PC-9 (cell line): ENCODE data around the gene LIN28B. TPM values are rescaled to one million over a fixed set of nuclear protein-coding genes. Genes with fewer than 3 reads are reported as not detected.
A peak's percentile ranks its signal among the peaks of the same experiment; 100 is the strongest.

Source experiments
- BruUV-seq: library from RNA; stranded (reverse); fragments of 400-500 nt; replicated peaks from 2 replicates; lab custom pipeline; 2021; lab: Mats Ljungman, UMichigan
- CTCF ChIA-PET: fragments of 300-600 bp; sonication (Branson Sonifier 250); formaldehyde crosslinking; loops from one replicate; lab custom pipeline; 2022; ENCODE audit warnings: antibody characterized with exemption; lab: Charles Lee
- POLR2A ChIA-PET: fragments of 300-600 bp; sonication (Branson Sonifier 250); formaldehyde crosslinking; loops from one replicate; lab custom pipeline; 2022; ENCODE audit warnings: antibody characterized with exemption; ENCODE audit not compliant: unreplicated experiment; lab: Charles Lee
- DNase-seq, 2 experiments: peaks; one replicate each; pipeline versions ENCODE4 v3.0.0 to v3.0.0-alpha.2; 2015 to 2022; ENCODE audit warnings: mixed read lengths in 1 of 2
- H2AFZ ChIP-seq: fragments of 200-600 bp; sonication (generic); 2 replicates; pipeline ENCODE4 v1.8.1; 2017; ENCODE audit warnings: antibody characterized with exemption
- H3F3A ChIP-seq: fragments of 200-600 bp; sonication (generic); 2 replicates; pipeline ENCODE4 v1.8.1; 2017; ENCODE audit warnings: antibody characterized with exemption, mild to moderate bottlenecking, low read depth; ENCODE audit not compliant: insufficient read depth
- H3K27ac ChIP-seq: fragments of 200-600 bp; sonication (generic); 2 replicates; pipeline ENCODE4 v1.6.1; 2016; ENCODE audit warnings: mixed run types
- H3K27me3 ChIP-seq: fragments of 200-600 bp; sonication (generic); 2 replicates; pipeline ENCODE4 v1.6.1; 2016; ENCODE audit warnings: low read depth, mixed run types; ENCODE audit not compliant: insufficient read depth
- H3K36me3 ChIP-seq: fragments of 200-600 bp; sonication (generic); 2 replicates; pipeline ENCODE4 v1.6.1; 2016; ENCODE audit warnings: low read depth, mixed run types
- H3K4me1 ChIP-seq: fragments of 200-600 bp; sonication (generic); replicated peaks from 2 replicates; pipeline ENCODE4 v1.6.1; 2016; ENCODE audit warnings: mixed run types; ENCODE audit not compliant: insufficient read depth
- H3K4me2 ChIP-seq: fragments of 200-600 bp; sonication (generic); 2 replicates; pipeline ENCODE4 v1.6.1; 2017; ENCODE audit warnings: mixed run types
- H3K4me3 ChIP-seq: fragments of 200-600 bp; sonication (generic); 2 replicates; pipeline ENCODE4 v1.6.1; 2016; ENCODE audit warnings: mixed run types
- H3K79me2 ChIP-seq: fragments of 200-600 bp; sonication (generic); 2 replicates; pipeline ENCODE4 v1.6.1; 2017; ENCODE audit warnings: low read depth, mixed run types
- H3K9me2 ChIP-seq: fragments of 200-600 bp; sonication (generic); 2 replicates; pipeline ENCODE4 v1.8.1; 2017; ENCODE audit warnings: mild to moderate bottlenecking; ENCODE audit not compliant: insufficient read depth
- H3K9me3 ChIP-seq: fragments of 200-600 bp; sonication (generic); 2 replicates; pipeline ENCODE4 v1.8.1; 2016; ENCODE audit warnings: low read depth; ENCODE audit not compliant: insufficient read depth
- H4K20me1 ChIP-seq: fragments of 200-600 bp; sonication (generic); 2 replicates; pipeline ENCODE4 v1.8.1; 2017; ENCODE audit not compliant: insufficient read depth
- EZH2 ChIP-seq: fragments of 200-600 bp; sonication (generic); IDR thresholded peaks from 2 replicates; pipeline ENCODE4 v1.8.0; 2017; ENCODE audit warnings: antibody characterized with exemption, low read depth
- intact Hi-C: fragments of 100-400 bp; cut with micrococcal nuclease; formaldehyde crosslinking; loops from one replicate; pipeline ENCODE4 v1.10.0; 2022; ENCODE audit not compliant: unreplicated experiment
- total RNA-seq: library from RNA; stranded (reverse); gene quantifications from 2 replicates; pipeline ENCODE4 v1.2.3, GENCODE V29; 2021
- TF ChIP-seq, protein P1 (sequence below): fragments of 200-600 bp; sonication (generic); conservative IDR thresholded peaks from 2 replicates; pipeline ENCODE4 v1.6.1; 2017; ENCODE audit warnings: mixed run types, antibody characterized with exemption, mild to moderate bottlenecking, moderate library complexity

The LIN28B gene
- total RNA-seq, 1 experiment from 2014 or later = not detected

DNA sequence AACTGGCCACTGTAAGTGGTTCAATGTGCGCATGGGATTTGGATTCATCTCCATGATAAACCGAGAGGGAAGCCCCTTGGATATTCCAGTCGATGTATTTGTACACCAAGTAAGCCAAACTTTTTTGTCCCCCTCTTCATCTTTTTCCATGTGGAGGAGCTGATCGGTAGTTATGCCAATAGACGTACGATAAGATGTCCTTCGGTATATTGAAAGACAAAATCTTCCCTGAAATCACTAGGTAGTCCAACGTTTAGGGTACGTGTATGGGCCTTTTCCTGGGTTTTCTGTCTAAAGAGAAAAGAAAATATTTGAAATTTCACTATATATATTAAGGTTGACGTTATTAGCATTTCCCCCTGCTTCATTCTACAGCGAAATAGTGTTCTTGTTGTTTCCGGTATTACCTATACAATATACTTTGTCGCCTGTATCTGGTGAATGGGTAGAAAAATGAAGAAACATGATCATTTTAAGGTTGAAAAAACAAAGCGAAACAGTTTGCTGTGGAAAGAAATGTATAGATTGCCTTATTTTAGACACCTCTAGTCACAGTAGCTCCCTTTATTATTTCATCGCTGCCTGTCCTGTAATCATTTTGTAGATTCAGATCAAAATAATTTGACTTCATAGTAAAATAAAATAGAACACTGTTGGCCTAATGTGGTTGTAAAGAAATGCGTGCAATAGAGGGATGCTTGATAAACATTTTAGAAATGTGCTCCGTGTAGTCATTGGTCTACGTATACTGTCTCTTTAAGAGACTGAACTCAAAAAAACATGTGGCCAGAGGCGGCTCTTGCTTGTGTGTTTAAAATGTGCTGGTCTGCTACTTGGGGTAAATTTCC lies 1.5 kb downstream of the LIN28B start:
- no peak for DNase-seq
- Histone ChIP-seq H3K79me2 (no peaks in the 10 kb centered on the region), H2AFZ (peak overlapping the region; percentile 61), H3K27me3 (no peaks in the 10 kb centered on the region), H3K9me2 (no peaks in the 10 kb centered on the region), H3F3A (no peaks in the 10 kb centered on the region), H3K36me3 (no peaks in the 10 kb centered on the region), H3K4me3 (peak overlapping the region; percentile 38; the same call in 1 of the 2 replicates), H3K27ac (no peak overlapping the region), H3K4me1 (no peaks in the 10 kb centered on the region), H4K20me1 (no peaks in the 10 kb centered on the region), H3K4me2 (peak overlapping the region; percentile 55), H3K9me3 (no peaks in the 10 kb centered on the region)
- TF ChIP-seq EZH2 = no peak
- TF ChIP-seq, protein P1, sequence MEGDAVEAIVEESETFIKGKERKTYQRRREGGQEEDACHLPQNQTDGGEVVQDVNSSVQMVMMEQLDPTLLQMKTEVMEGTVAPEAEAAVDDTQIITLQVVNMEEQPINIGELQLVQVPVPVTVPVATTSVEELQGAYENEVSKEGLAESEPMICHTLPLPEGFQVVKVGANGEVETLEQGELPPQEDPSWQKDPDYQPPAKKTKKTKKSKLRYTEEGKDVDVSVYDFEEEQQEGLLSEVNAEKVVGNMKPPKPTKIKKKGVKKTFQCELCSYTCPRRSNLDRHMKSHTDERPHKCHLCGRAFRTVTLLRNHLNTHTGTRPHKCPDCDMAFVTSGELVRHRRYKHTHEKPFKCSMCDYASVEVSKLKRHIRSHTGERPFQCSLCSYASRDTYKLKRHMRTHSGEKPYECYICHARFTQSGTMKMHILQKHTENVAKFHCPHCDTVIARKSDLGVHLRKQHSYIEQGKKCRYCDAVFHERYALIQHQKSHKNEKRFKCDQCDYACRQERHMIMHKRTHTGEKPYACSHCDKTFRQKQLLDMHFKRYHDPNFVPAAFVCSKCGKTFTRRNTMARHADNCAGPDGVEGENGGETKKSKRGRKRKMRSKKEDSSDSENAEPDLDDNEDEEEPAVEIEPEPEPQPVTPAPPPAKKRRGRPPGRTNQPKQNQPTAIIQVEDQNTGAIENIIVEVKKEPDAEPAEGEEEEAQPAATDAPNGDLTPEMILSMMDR = no peak
- POLR2A ChIA-PET = no interaction called here
- no TSS peak for BruUV-seq
- intact Hi-C loops = no loop called here
- CTCF ChIA-PET = no interaction called here

DNA sequence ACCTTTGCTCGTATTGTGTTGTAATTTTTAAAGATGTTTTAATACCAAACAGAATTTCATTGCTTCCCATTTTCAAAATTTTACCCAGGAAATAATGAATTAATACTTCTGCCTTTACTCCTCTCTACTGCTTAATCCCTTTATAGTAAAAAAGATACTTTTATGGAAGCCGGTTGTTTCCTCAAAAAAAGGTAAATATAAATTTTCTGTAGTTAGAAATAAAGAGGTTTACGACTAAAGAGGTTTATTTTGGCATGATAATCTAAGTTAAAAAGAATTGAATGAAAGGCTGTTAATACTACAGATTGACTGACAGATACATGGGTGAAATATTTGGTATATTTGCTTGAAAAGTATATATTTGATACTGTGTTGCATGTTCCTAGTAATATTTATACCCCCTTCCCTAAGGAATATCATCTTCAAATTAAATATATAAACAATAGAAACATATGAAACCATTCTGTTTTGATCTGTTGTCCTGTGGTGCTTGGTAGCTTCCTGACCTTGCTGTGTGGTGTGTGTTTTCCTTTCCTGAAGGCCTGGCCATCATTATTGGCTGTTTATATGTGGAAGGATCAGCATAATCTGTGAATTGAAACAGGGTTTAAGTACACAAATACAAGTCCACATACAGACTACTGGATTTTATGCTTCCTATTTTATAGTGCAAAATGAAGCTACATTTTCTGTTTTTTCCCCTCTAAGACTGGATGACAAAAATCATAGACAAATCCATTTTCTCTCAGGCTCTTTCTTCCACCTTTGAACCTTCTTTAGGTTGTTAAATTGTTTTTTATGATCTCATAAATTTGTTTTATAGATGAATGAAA lies 2.3 kb downstream of the LIN28B start:
- H3F3A ChIP-seq = no peaks in the 10 kb centered on the region
- BruUV-seq = no TSS peak
- H3K36me3 ChIP-seq = no peaks in the 10 kb centered on the region
- no peak for TF ChIP-seq EZH2
- TF ChIP-seq, protein P1 = no peak
- H2AFZ ChIP-seq = 0 out of 2 replicates have a peak overlapping the region, but pooled peaks have one; percentile 61
- H3K4me1 ChIP-seq = no peaks in the 10 kb centered on the region
- H3K9me2 ChIP-seq = no peaks in the 10 kb centered on the region
- no peak for DNase-seq
- H3K9me3 ChIP-seq = no peaks in the 10 kb centered on the region
- peak overlapping the region; percentile 55 for H3K4me2 ChIP-seq
- intact Hi-C loops = no loop called here
- ChIA-PET CTCF (no interaction called here), POLR2A (no interaction called here)
- H3K4me3 ChIP-seq = no peak overlapping the region
- no peaks in the 10 kb centered on the region for H4K20me1 ChIP-seq
- no peak overlapping the region for H3K27ac ChIP-seq
- no peaks in the 10 kb centered on the region for H3K27me3 ChIP-seq
- no peaks in the 10 kb centered on the region for H3K79me2 ChIP-seq

DNA sequence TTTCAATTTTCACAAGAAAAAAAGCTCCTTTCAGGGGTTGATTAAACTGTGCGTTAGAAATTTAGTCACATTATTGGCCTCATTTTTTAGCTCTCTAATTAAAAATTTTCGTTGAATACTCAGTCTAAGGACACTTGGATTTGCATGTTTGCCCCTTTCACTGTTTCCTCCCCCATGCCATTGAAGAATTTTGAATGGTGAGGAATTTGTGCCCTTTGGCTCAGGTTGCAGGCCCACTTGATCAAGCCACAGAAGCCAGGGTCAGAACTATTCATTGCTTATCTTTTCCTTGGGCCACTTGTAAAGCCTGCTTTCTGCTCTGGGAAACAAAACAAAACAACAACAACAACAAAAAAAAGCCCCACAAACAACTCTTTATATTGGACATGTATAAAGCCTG lies 12.2 kb downstream of the LIN28B start:
- H3K4me2 ChIP-seq = no peak overlapping the region
- no peaks in the 10 kb centered on the region for H3K27me3 ChIP-seq
- H4K20me1 ChIP-seq = no peaks in the 10 kb centered on the region
- ChIA-PET POLR2A (interaction anchor here (0.6 kb wide), 1 partner anchor 119 kb away, joined by 6 read pairs; no protein-coding TSS in a partner anchor), CTCF (no interaction called here)
- no peaks in the 10 kb centered on the region for H3K9me3 ChIP-seq
- no peaks in the 10 kb centered on the region for H3F3A ChIP-seq
- TF ChIP-seq, protein P1 = no peak
- TF ChIP-seq EZH2 = no peak
- no peaks in the 10 kb centered on the region for H3K4me1 ChIP-seq
- H3K27ac ChIP-seq = no peak overlapping the region
- no peak overlapping the region for H3K4me3 ChIP-seq
- H3K9me2 ChIP-seq = no peaks in the 10 kb centered on the region
- H3K36me3 ChIP-seq = no peaks in the 10 kb centered on the region
- BruUV-seq = no TSS peak
- no peak overlapping the region for H2AFZ ChIP-seq
- intact Hi-C loops = no loop called here
- no peaks in the 10 kb centered on the region for H3K79me2 ChIP-seq
- DNase-seq = no peak
